22Rv1 (cell line): ENCODE measurements around the gene BAD.

Source experiments
- CTCF ChIP-seq: fragments of 450-650 bp; IDR thresholded peaks from 2 replicates; pipeline ENCODE4 v1.5.1; 2017; ENCODE audit warnings: mild to moderate bottlenecking
- ZFX ChIP-seq: fragments of 450-650 bp; IDR thresholded peaks from 2 replicates; pipeline ENCODE4 v1.6.1; 2017; ENCODE audit warnings: antibody characterized with exemption, borderline replicate concordance

DNA sequence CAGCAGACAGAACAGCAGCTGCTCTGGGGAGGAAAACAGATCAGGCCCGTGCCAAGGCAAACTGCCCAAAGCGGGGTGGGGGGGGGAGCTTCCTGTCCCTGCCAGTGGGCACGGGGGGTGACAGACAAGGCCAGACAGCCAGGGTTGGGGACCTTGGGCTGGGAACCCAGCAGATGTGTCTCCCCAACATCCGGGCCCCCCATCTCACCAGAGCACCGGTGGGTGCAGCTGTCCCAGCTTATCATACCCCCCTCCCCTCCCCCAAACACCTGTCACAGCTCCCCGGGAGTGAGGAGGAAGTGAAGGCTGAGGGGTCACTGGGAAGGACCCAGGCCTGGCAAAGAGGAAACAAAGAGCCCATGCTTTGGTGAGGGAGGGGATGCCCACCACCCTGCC lies 39.1 kb downstream of the BAD start:
- no peak for TF ChIP-seq CTCF
- TF ChIP-seq ZFX = no peak
